HepG2 (cell line): ENCODE measurements around the gene ENAH. TPM values are rescaled to one million over a fixed set of nuclear protein-coding genes. Genes with fewer than 3 reads are reported as not detected.

Experiments
- ATAC-seq: fragments of 200-7000 bp; cut with Tn5 transposase; 3 replicates; pipeline ENCODE4 v1.9.1; 2020; ENCODE audit warnings: mild to moderate bottlenecking, moderate library complexity
- BruUV-seq: library from RNA; stranded (reverse); fragments of 400-500 nt; replicated peaks from 2 replicates; lab custom pipeline; 2021; lab: Mats Ljungman, UMichigan
- CTCF ChIA-PET: fragments of 300-600 bp; formaldehyde crosslinking; extraction: SDS; loops from one replicate; lab custom pipeline; 2021; ENCODE audit warnings: low total read pairs, inconsistent platforms, low intra/inter-chr PET ratio; lab: Yijun Ruan, JAX
- POLR2A ChIA-PET: fragments of 350-600 bp; sonication (Branson Sonifier 250); formaldehyde crosslinking; loops from one replicate; lab custom pipeline; 2020; ENCODE audit warnings: antibody characterized with exemption, inconsistent platforms; lab: Yijun Ruan, JAX
- DNase-seq: peaks from one replicate; pipeline ENCODE4 v3.0.0-alpha.2; 2015; ENCODE audit warnings: low spot score
- FAIRE-seq: peaks from 3 replicates; lab custom pipeline; 2011; peaks lifted over from hg19 to GRCh38; lab: Jason Lieb, UNC
- H2AFZ ChIP-seq: one replicate; pipeline ENCODE4 v1.6.1; 2011; ENCODE audit warnings: low read length, inconsistent platforms
- H3K27ac ChIP-seq: fragments of 300-600 bp; 3 replicates; pipeline ENCODE4 v1.8.0; 2011; ENCODE audit warnings: mixed run types, mild to moderate bottlenecking, mixed read lengths, low read length, inconsistent platforms; ENCODE audit not compliant: insufficient read depth; ENCODE audit errors: extremely low read length
- H3K27me3 ChIP-seq, 2 experiments: fragments of 200-600 bp in 1 of 2; 2 replicates in 1 of 2; 3 replicates in 1 of 2; pipeline versions ENCODE4 v1.6.0 to v1.8.0; 2011; ENCODE audit warnings: low read length in 2 of 2, mild to moderate bottlenecking in 2 of 2, moderate library complexity in 2 of 2, inconsistent platforms in 1 of 2; ENCODE audit not compliant: insufficient read depth in 2 of 2, control insufficient read depth in 1 of 2
- H3K36me3 ChIP-seq, 2 experiments: fragments of 200-600 bp in 1 of 2; replicated peaks in 1 of 2; 2 replicates in 1 of 2; 3 replicates in 1 of 2; pipeline versions ENCODE4 v1.5.1 to v1.8.0; 2011; ENCODE audit warnings: low read length in 2 of 2, inconsistent platforms in 1 of 2; ENCODE audit not compliant: insufficient read depth in 2 of 2, control insufficient read depth in 1 of 2
- H3K4me1 ChIP-seq: 2 replicates; pipeline ENCODE4 v1.5.1; 2012; ENCODE audit warnings: low read length, inconsistent platforms; ENCODE audit not compliant: insufficient read depth
- H3K4me2 ChIP-seq: 2 replicates; pipeline ENCODE4 v1.6.0; 2011; ENCODE audit warnings: low read depth, low read length, inconsistent platforms
- H3K4me3 ChIP-seq, 3 experiments: fragments of 200-600 bp in 1 of 3; sonication (generic), shearing (Covaris generic) in 1 of 3; replicated peaks in 1 of 3; 2 replicates each; pipeline ENCODE4 v1.5.1; 2011 to 2016; ENCODE audit warnings: low read length in 3 of 3, inconsistent platforms in 2 of 3, low read depth in 2 of 3, mild to moderate bottlenecking in 2 of 3, control low read depth in 1 of 3, mixed read lengths in 1 of 3; ENCODE audit not compliant: insufficient read depth in 1 of 3
- H3K79me2 ChIP-seq: one replicate; pipeline ENCODE4 v1.6.1; 2011; ENCODE audit warnings: low read length, inconsistent platforms; ENCODE audit not compliant: insufficient read depth
- H3K9ac ChIP-seq: 2 replicates; pipeline ENCODE4 v1.6.0; 2011; ENCODE audit warnings: mild to moderate bottlenecking, low read depth, low read length, inconsistent platforms; ENCODE audit not compliant: insufficient read depth
- H3K9me3 ChIP-seq: 2 replicates; pipeline ENCODE4 v1.5.1; 2012; ENCODE audit warnings: mild to moderate bottlenecking, low read length
- H4K20me1 ChIP-seq: 2 replicates; pipeline ENCODE4 v1.6.0; 2011; ENCODE audit warnings: inconsistent platforms, mild to moderate bottlenecking, low read length, moderate library complexity; ENCODE audit not compliant: insufficient read depth
- AHR ChIP-seq: IDR thresholded peaks from 2 replicates; pipeline ENCODE4 v1.6.1; 2018; ENCODE audit warnings: missing genetic modification reagents, missing compliant biosample characterization
- CC2D1A ChIP-seq: sonication (generic); formaldehyde crosslinking; IDR thresholded peaks from 2 replicates; pipeline ENCODE4 v1.8.1; 2023; ENCODE audit warnings: mild to moderate bottlenecking, missing genetic modification reagents
- MXD4 ChIP-seq: IDR thresholded peaks from 2 replicates; pipeline ENCODE4 v1.6.1; 2016; ENCODE audit warnings: mild to moderate bottlenecking, missing biosample characterization, missing genetic modification reagents
- NKX3-1 ChIP-seq: sonication (generic); formaldehyde crosslinking; IDR thresholded peaks from 2 replicates; pipeline ENCODE4 v1.5.0; 2020; ENCODE audit warnings: missing genetic modification reagents
- PAX8 ChIP-seq: sonication (generic); formaldehyde crosslinking; IDR thresholded peaks from 2 replicates; pipeline ENCODE4 v1.8.0; 2022; ENCODE audit warnings: mild to moderate bottlenecking, missing genetic modification reagents, borderline replicate concordance
- ZKSCAN8 ChIP-seq: IDR thresholded peaks from 2 replicates; pipeline ENCODE4 v1.6.1; 2016; ENCODE audit warnings: borderline replicate concordance, missing genetic modification reagents, missing compliant biosample characterization
- ZNF280B ChIP-seq: sonication (generic); formaldehyde crosslinking; IDR thresholded peaks from 2 replicates; pipeline ENCODE4 v1.5.0; 2020; ENCODE audit warnings: missing genetic modification reagents, mild to moderate bottlenecking, borderline replicate concordance
- ZNF713 ChIP-seq: sonication (generic); formaldehyde crosslinking; IDR thresholded peaks from 2 replicates; pipeline ENCODE4 v1.4.0; 2020; ENCODE audit warnings: mild to moderate bottlenecking, missing genetic modification reagents
- in situ Hi-C: cut with HindIII; loops from 2 replicates; pipeline ENCODE4 v1.10.0; 2017; ENCODE audit warnings: low pct_unique_long_range_greater_than_20kb; ENCODE audit not compliant: extremely low pct_ligation_motif_present
- intact Hi-C: fragments of 100-400 bp; cut with micrococcal nuclease; formaldehyde crosslinking; loops from one replicate; pipeline ENCODE4 v1.10.0; 2022; ENCODE audit not compliant: unreplicated experiment
- polyA plus RNA-seq, 8 experiments: library from polyadenylated mRNA; depleted of rRNA in 3 of 8; stranded (reverse) in 7 of 8; unstranded in 1 of 8; fragments of >200 nt; fragmentation: Illumina TruSeq in 4 of 8; extraction: Trizol in 4 of 8; gene quantifications; 2 replicates each; pipeline versions ENCODE4 v1.2.1 to v1.2.3, GENCODE V29; 2011 to 2016; ENCODE audit warnings: low read depth in 4 of 8, missing spikeins in 1 of 8, mixed read lengths in 1 of 8; ENCODE audit not compliant: insufficient read depth in 1 of 8
- total RNA-seq, 5 experiments: library from RNA; depleted of rRNA; stranded (reverse); fragments of >200 nt; fragmentation: Illumina TruSeq; extraction: Trizol; gene quantifications; 2 replicates each; pipeline ENCODE4 v1.2.3, GENCODE V29; 2016; ENCODE audit warnings: low read depth in 1 of 5
- TF ChIP-seq, protein P1 (sequence below): sonication (generic); formaldehyde crosslinking; IDR thresholded peaks from 2 replicates; pipeline ENCODE4 v1.4.0; 2020; ENCODE audit warnings: missing genetic modification reagents

Gene ENAH
- total and polyA plus RNA-seq, 2 of the 13 experiments (the other 11 are each of a cell fraction or from before 2014, with no cell fraction given): 22.1 to 58.3 TPM

DNA sequence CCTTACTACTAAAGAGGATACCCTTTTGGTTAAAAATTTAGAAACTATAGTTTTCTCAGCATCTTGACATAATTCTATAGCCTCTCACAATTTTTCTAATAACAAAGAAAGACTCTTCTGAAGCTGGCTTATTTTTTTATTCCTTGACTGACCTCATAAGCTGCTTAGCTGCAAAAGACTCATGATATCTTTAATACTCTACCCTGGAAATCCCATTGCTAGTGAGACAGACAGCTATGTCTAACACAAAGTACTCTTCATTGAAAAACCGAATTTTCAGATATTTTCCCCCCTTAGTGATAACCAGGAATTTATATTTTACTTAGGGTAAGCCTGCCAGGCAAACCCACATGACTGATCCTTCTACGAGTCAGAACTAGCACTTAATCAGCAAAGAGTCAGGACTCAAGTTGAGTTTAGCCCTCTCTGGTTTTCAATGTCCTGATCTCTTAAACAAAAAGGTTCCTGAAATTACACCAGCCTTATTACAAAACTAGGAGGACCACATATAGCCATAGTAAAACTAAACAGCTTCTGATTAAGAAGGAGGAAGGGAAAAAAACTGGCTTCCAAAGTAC is 56.9 kb downstream of the ENAH start (continued):
- TF ChIP-seq ZKSCAN8 (CRISPR knock-in tag): no peak
- TF ChIP-seq CC2D1A (CRISPR knock-in tag): no peak

- H3K9ac ChIP-seq: no peak overlapping the region
- ChIA-PET POLR2A (no interaction called here), CTCF (no interaction called here)
- no TSS peak for BruUV-seq
- H3K27ac ChIP-seq: no peak overlapping the region
- DNase-seq (no peak), FAIRE-seq (no peak), ATAC-seq (no peak)
- no peak overlapping the region for H3K4me2 ChIP-seq
- no peak overlapping the region for H2AFZ ChIP-seq
- no peak overlapping the region for H3K4me3 ChIP-seq
- peaks cover 47% of the 10 kb centered on the region for H3K79me2 ChIP-seq
- in situ Hi-C loops (no loop called here), intact Hi-C loops (loop anchor here (10.0 kb wide), 1 partner anchor 49 kb away; no protein-coding TSS in a partner anchor)
- H3K4me1 ChIP-seq: no peaks in the 10 kb centered on the region
- H3K27me3 ChIP-seq: no peaks in the 10 kb centered on the region
- peaks cover 2 to 3% of the 10 kb centered on the region in 2 experiments; a peak in 1 of 5 replicates for H3K36me3 ChIP-seq
- H3K9me3 ChIP-seq: no peaks in the 10 kb centered on the region
- no peaks in the 10 kb centered on the region for H4K20me1 ChIP-seq
- TF ChIP-seq PAX8 (CRISPR knock-in tag) (no peak), ZNF713 (CRISPR knock-in tag) (no peak), AHR (CRISPR knock-in tag) (no peak), ZNF280B (CRISPR knock-in tag) (no peak), MXD4 (CRISPR knock-in tag) (no peak), NKX3-1 (no peak)
- TF ChIP-seq, protein P1, sequence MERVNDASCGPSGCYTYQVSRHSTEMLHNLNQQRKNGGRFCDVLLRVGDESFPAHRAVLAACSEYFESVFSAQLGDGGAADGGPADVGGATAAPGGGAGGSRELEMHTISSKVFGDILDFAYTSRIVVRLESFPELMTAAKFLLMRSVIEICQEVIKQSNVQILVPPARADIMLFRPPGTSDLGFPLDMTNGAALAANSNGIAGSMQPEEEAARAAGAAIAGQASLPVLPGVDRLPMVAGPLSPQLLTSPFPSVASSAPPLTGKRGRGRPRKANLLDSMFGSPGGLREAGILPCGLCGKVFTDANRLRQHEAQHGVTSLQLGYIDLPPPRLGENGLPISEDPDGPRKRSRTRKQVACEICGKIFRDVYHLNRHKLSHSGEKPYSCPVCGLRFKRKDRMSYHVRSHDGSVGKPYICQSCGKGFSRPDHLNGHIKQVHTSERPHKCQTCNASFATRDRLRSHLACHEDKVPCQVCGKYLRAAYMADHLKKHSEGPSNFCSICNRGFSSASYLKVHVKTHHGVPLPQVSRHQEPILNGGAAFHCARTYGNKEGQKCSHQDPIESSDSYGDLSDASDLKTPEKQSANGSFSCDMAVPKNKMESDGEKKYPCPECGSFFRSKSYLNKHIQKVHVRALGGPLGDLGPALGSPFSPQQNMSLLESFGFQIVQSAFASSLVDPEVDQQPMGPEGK (CRISPR knock-in tag): no peak
These were observed 57.5 kb downstream of the ENAH start for GRCh38 chr1:225595452-225595851.
